A673 (cell line): ENCODE data around the gene PARD3. TPM values are rescaled to one million over a fixed set of nuclear protein-coding genes. Genes with fewer than 3 reads are reported as not detected.

ENCODE experiments used
- BruUV-seq: library from RNA; stranded (reverse); fragments of 400-500 nt; replicated peaks from 2 replicates; lab custom pipeline; 2021; lab: Mats Ljungman, UMichigan
- CTCF ChIA-PET: fragments of 300-600 bp; sonication (Branson Sonifier 250); formaldehyde crosslinking; loops from one replicate; lab custom pipeline; 2022; ENCODE audit warnings: antibody characterized with exemption; lab: Charles Lee
- POLR2A ChIA-PET: fragments of 300-600 bp; sonication (Branson Sonifier 250); formaldehyde crosslinking; loops from one replicate; lab custom pipeline; 2022; ENCODE audit warnings: antibody characterized with exemption; ENCODE audit not compliant: low non-redundant PET; lab: Charles Lee
- DNase-seq: peaks from one replicate; pipeline ENCODE4 v3.0.0-alpha.2; 2015; ENCODE audit warnings: low spot score
- H3K27ac ChIP-seq: fragments of 200-600 bp; sonication (generic); 2 replicates; pipeline ENCODE4 v1.5.1; 2016; ENCODE audit warnings: mixed run types, low read depth, mild to moderate bottlenecking, mixed read lengths, antibody characterized with exemption, low read length; ENCODE audit not compliant: poor library complexity, severe bottlenecking
- H3K27me3 ChIP-seq: fragments of 200-600 bp; sonication (generic); replicated peaks from 2 replicates; pipeline ENCODE4 v1.6.1; 2017; ENCODE audit warnings: mixed run types, low read depth, mild to moderate bottlenecking, mixed read lengths, antibody characterized with exemption, low read length; ENCODE audit not compliant: insufficient read depth, poor library complexity
- H3K36me3 ChIP-seq: fragments of 200-600 bp; sonication (generic); 2 replicates; pipeline ENCODE4 v1.6.1; 2016; ENCODE audit warnings: mixed run types, mild to moderate bottlenecking, mixed read lengths, antibody characterized with exemption, low read length; ENCODE audit not compliant: insufficient read depth, poor library complexity, severe bottlenecking
- H3K4me1 ChIP-seq: fragments of 200-600 bp; sonication (generic); 2 replicates; pipeline ENCODE4 v1.6.1; 2017; ENCODE audit warnings: mixed run types, mild to moderate bottlenecking, mixed read lengths, antibody characterized with exemption, low read length; ENCODE audit not compliant: insufficient read depth, poor library complexity, severe bottlenecking
- H3K4me3 ChIP-seq: fragments of 200-600 bp; sonication (generic); 2 replicates; pipeline ENCODE4 v1.5.1; 2016; ENCODE audit warnings: low read depth, mixed run types, mild to moderate bottlenecking, mixed read lengths, low read length; ENCODE audit not compliant: poor library complexity, severe bottlenecking
- H3K9me3 ChIP-seq: fragments of 200-600 bp; sonication (generic); 2 replicates; pipeline ENCODE4 v1.6.1; 2016; ENCODE audit warnings: mixed run types, low read depth, mild to moderate bottlenecking, mixed read lengths, antibody characterized with exemption, low read length; ENCODE audit not compliant: poor library complexity, severe bottlenecking
- CTCF ChIP-seq: fragments of 300-800, 200-600 bp; sonication (generic); conservative IDR thresholded peaks from 2 replicates; pipeline ENCODE4 v1.5.1; 2017; ENCODE audit warnings: low read depth, mild to moderate bottlenecking, antibody characterized with exemption, low read length, moderate library complexity, mixed read lengths
- EZH2 ChIP-seq: fragments of 200-600 bp; sonication (generic); IDR thresholded peaks from 2 replicates; pipeline ENCODE4 v1.6.1; 2017; ENCODE audit warnings: borderline replicate concordance, low read depth, mild to moderate bottlenecking, mixed read lengths, antibody characterized with exemption, low read length; ENCODE audit not compliant: poor library complexity, severe bottlenecking
- intact Hi-C: fragments of 100-400 bp; cut with micrococcal nuclease; formaldehyde crosslinking; loops from one replicate; pipeline ENCODE4 v1.10.0; 2022; ENCODE audit not compliant: unreplicated experiment
- total RNA-seq: library from RNA; stranded (reverse); gene quantifications from 2 replicates; pipeline ENCODE4 v1.2.3, GENCODE V29; 2021

PARD3 gene
- total RNA-seq, 1 experiment from 2014 or later, result 28.0 TPM

DNA sequence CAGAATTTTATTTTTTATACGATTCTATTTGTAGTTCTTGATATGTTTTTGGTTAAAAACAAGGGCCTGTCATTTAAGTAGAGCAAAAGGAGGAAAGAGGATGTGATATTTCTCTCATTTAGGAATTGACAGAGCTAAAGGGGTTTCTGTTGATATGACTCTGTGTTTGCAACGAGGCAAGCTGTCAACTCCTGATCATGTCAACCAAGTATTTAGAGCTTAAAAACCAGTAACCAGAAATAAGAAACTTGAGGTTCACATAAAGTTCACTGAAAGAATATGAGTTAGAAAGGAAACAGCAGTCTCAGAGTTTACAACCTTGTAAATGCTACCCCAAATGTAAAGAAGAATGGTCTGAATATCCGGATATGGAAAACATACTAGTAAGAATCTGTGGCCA, 434.2 kb downstream of the PARD3 start:
- POLR2A ChIA-PET, result no interaction called here
- no peaks in the 10 kb centered on the region for H3K36me3 ChIP-seq
- no peak overlapping the region for H3K27ac ChIP-seq
- TF ChIP-seq EZH2 (no peak), CTCF (no peak)
- peaks cover 4% of the 10 kb centered on the region for H3K4me1 ChIP-seq
- CTCF ChIA-PET, result no interaction called here
- H3K9me3 ChIP-seq, result no peaks in the 10 kb centered on the region
- no TSS peak for BruUV-seq
- intact Hi-C loops, result no loop called here
- H3K27me3 ChIP-seq, result no peaks in the 10 kb centered on the region
- no peak for DNase-seq
- no peak overlapping the region for H3K4me3 ChIP-seq

GRCh38 chr10:34378297-34378696, 436.8 kb downstream of the PARD3 start:
- CTCF ChIA-PET, result no interaction called here
- TF ChIP-seq CTCF (no peak), EZH2 (no peak)
- no TSS peak for BruUV-seq
- Histone ChIP-seq H3K27ac (no peak overlapping the region), H3K9me3 (no peaks in the 10 kb centered on the region), H3K36me3 (no peaks in the 10 kb centered on the region), H3K27me3 (no peaks in the 10 kb centered on the region), H3K4me1 (peaks cover 25% of the 10 kb centered on the region), H3K4me3 (no peak overlapping the region)
- no peak for DNase-seq
- POLR2A ChIA-PET, result no interaction called here
- intact Hi-C loops, result no loop called here

- Histone ChIP-seq H3K27me3 (no peaks in the 10 kb centered on the region), H3K4me1 (peaks cover 30% of the 10 kb centered on the region), H3K27ac (no peak overlapping the region), H3K4me3 (no peak overlapping the region), H3K9me3 (no peaks in the 10 kb centered on the region), H3K36me3 (no peaks in the 10 kb centered on the region)
- TF ChIP-seq EZH2 (no peak), CTCF (no peak)
- POLR2A ChIA-PET, result no interaction called here
- intact Hi-C loops, result no loop called here
- BruUV-seq, result no TSS peak
- CTCF ChIA-PET, result no interaction called here
- no peak for DNase-seq
Observed at GRCh38 chr10:34377833-34378232, 437.3 kb downstream of the PARD3 start.
